Midbrain (tissue), 1 donor: Measurements from ENCODE around the gene DNAJC15.
A peak's percentile ranks its signal among the peaks of the same experiment; 100 is the strongest.
"Not testable (repeated sequence)": the region's sequence is repeated elsewhere in the genome, so short reads cannot be mapped to it uniquely, and the experiment has no call there.

Source experiments
- DNase-seq: peaks from one replicate; lab custom pipeline; 2025; lab: John Stamatoyannopoulos, UW

DNAJC15 gene

GRCh38 chr13:43044720-43045301 lies 21.4 kb downstream of the DNAJC15 start:
- no peak for DNase-seq

DNA sequence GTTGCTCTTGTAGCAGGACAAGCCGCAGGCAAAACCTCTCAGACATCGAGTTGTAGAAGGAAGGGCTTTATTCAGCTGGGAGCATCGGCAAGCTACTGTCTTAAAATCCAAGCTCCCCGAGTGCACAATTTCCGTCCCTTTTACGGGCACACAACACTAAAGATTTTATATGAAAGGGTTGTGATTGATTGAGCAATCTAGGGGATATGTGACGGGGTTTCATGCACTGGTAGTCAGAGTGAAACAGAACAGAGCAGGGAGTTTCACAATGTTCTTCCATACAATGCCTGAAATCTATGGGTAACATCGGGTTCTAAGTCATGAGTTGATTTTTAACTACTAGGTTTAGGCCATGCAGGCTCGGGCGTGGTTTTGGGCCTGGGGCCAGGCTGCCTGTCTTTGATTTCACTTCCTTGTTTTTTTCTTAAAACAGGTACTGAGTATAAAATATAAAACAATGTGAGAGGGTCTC lies 22.0 kb downstream of the DNAJC15 start:
- DNase-seq: not testable (repeated sequence)

DNA sequence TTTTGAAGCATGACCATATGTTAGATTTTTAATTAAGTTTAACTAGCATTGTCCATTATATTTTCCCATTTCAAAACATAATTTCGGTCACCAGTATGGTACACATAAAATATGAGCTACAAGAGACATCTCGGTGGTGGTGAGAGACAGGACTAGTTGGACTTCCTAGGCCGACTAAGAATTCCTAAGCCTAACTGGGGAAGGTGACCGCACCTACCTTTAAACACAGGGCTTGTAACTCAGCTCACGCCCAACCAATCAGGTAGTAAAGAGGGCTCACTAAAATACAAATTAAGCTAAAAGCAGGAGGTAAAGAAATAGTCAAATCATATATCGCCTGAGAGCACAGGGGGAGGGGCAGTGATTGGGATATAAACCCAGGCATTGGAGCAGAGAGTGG lies 22.9 kb downstream of the DNAJC15 start:
- no peak for DNase-seq

DNA sequence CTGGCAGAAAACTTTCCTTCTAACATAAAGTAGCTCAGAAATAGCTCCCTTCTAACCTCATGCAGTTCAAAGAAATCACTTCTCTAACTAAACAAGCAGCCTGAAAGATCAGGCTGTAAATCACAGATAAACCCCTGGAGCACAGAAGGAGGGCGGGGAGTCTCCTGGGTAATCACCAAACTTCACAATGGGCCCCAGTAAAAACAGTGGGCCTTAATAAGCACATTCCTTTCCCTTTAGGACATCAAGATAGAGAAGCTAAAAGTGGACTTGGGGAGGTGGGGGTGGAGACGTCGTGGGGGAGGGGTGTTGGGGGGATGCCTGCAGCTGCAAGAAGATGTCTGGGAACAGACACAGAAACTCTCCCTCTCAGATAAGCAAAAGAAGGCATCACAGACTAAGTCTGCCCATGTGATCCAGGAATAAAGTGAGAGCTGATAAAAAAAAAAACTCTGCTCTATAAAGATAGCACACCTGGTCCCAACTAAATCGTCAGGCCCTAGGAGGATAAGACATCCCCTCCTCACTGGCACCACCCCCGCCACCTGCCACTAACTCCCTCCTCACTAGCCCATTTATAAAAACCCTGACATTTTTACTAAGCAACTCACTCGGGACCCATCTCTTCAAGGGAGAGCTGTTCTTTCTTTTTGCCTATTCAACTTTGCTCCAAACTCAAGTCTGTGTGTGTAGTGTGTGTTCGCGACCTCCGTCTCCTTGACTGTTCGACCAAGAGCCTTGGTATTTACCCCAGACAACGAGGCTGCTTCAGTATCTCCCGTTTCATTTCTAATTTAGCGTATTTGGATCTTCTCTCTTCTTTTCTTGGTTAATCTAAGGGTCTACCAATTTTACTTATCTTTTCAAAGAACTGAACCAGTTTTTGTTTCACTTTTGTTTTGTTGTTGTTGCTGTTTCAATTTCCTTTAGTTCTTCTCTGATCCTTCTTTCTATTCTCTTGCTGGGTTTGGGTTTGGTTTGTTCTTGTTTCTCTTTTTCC lies 31.7 kb downstream of the DNAJC15 start:
- DNase-seq: peak; percentile 3

GRCh38 chr13:43057653-43058317 lies 34.4 kb downstream of the DNAJC15 start:
- no peak for DNase-seq

GRCh38 chr13:43058318-43058674 lies 34.9 kb downstream of the DNAJC15 start:
- DNase-seq: no peak

DNA sequence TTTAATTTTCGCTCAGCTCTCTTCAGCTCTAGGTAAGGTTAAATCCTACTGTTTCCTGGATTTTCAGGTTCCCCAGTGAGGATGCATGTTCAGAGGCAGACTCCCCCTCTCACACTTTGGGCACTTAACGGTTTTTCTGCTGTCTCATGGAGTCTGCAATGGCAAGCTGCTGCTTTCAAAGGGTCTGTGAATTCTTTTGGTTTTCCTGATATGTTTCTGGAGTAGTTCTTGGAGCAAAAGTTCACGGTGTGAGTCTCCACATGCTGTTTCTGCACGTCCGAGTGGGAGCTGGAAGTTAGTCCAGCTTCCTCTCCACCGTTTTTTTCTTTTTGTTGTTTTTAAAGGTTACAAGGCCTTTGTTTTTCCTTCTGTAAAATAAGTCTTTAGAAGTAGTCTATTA lies 35.4 kb downstream of the DNAJC15 start:
- DNase-seq: no peak

GRCh38 chr13:43059779-43060178 lies 36.4 kb downstream of the DNAJC15 start:
- DNase-seq: not testable (repeated sequence)

GRCh38 chr13:43060806-43061205 lies 37.4 kb downstream of the DNAJC15 start:
- not testable (repeated sequence) for DNase-seq

DNA sequence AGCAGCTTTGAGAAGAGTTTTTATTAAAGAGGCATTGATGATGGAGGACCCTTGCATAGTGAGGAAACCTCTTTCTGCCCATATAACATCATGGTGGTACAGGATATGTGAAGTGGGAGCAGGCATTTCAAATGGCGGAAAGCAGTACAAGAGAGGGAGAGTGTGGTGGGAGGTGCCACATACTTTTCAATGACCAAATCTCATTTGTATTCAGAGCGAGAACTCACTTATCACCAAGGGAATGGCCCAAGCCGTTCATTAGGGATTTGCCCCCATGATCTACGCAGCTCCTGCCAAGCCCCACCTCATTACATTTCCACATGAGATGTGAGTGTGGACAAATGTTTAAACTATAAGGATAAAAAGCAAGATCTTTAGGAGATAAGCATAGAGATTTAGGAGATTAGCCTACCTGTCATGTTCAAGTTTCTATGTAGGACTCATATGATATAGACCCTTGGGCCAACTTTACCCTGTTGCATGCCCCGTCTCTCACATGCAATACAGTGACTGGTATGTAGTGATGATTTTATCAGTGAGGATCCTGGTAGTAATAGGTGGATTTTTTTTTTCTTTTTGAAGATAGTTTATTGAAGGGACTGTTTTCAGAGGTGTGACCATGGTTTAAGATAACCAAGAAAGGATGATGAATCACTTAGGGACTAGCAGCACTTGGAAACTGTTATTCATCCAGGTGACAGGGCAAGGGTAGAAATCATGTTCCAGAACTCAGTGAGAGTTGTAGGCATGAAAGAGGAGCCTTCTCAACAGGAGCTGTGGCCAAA lies 38.3 kb downstream of the DNAJC15 start:
- no peak for DNase-seq

DNA sequence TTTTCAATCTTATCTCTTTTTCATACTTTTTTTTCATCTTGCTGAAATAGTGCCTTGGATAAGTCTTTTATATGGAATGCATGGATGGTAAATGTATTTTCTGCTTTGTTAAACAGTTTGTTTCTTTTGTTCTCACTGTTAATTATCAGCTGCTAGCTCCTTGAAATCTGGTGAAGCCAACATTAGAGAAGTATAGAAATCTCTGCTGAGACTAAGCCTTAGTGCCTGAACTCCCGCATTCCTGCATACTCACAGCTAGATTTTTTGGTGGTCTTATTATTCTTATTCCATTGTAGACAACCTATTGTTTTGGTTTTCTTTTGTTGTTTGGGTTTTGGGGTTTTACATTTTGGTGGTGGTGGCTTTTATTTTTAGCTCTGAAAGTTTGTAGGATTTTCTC lies 48.4 kb downstream of the DNAJC15 start:
- no peak for DNase-seq

DNA sequence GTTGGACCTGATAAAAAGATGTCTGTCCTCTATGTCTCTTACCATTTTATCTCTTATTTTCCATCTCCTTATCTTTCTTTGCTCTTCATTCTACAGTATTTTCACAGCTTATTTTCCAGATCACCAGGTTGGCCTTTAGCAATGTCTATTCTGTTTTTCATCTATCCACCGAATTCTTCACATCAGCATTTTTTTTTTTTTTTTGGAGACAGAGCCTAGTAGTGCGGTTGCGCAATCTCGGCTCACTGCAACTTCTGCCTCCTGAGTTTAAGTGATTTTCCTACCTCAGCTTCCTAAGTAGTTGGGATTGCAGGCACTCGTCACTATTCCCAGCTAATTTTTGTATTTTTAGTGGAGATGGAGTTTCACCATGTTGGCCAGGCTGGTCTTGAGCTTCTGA lies 49.0 kb downstream of the DNAJC15 start:
- no peak for DNase-seq

DNA sequence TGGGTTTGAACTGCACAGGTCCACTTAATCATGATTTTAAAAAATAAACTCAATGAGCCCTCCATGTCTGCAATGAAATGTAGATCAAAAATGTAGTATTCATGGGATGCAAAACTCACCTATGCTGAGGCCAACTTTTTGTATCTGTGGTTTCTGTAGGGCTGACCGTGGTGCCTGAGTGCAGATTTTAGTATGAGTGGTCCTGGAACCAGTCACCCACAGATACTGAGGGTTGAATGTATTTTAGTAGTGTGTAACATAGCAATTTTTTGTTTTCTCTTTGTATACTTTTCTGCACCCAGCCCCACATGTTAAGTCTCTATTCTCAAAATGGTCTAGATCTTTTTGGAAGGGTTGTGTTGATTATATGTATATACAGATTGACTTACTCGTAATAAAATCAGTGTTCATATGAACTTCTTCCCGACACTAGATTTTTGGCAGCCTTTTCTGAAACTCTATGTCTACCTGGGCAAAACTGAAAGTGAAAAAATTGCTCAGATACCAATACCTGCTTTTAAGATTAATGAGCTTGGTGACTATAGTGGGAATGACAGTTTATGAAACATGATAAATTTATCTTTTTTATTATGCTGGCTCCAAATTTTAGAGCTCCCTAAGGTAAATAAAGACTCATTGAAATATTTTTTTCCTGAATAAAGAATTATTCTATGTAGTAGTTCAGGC lies 51.6 kb downstream of the DNAJC15 start:
- DNase-seq: no peak

DNA sequence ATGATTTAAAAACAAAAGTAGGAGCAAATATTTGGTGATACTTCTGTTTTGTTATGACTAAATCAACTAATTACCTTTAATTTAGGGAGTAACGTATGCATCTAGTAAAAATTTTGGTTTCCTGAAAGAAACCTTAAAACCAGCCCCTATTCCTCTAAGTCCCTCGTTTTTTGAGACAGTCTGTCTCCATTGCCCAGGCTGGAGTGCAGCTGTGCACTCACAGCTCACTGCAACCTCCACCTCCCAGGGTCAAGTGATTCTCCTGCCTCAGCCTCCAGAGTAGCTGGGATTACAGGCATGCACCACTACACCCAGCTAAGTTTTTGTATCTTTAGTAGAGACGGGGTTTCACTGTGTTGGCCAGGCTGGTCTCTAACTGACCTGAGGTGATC lies 52.1 kb downstream of the DNAJC15 start:
- DNase-seq: not testable (repeated sequence)

GRCh38 chr13:43077046-43077445 lies 53.7 kb downstream of the DNAJC15 start:
- DNase-seq: no peak

- DNase-seq: no peak
These were observed 54.1 kb downstream of the DNAJC15 start for GRCh38 chr13:43077461-43077860.

GRCh38 chr13:43077906-43078305 lies 54.5 kb downstream of the DNAJC15 start:
- no peak for DNase-seq

- no peak for DNase-seq
These were observed 55.0 kb downstream of the DNAJC15 start for GRCh38 chr13:43078399-43078798.

- DNase-seq: no peak
These were observed 56.1 kb downstream of the DNAJC15 start for GRCh38 chr13:43079392-43079931.

DNA sequence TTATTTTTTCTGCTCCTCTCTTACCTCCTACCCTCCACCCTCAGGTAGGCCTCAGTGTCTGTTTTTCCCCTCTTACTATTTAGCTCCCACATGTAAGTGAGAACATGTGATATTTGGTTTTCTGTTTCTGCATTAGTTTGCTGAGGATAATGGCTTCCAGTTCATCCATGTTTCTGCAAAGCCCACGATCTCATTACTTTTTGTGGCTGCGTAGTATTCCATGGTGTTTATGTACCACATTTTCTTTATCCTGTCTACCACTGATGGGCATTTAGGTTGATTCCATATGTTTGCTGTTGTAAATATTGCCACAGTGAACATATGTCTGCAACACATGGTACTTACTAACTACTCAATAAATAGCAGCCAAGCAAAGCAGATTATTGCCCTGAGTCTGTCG lies 56.8 kb downstream of the DNAJC15 start:
- DNase-seq: no peak

DNA sequence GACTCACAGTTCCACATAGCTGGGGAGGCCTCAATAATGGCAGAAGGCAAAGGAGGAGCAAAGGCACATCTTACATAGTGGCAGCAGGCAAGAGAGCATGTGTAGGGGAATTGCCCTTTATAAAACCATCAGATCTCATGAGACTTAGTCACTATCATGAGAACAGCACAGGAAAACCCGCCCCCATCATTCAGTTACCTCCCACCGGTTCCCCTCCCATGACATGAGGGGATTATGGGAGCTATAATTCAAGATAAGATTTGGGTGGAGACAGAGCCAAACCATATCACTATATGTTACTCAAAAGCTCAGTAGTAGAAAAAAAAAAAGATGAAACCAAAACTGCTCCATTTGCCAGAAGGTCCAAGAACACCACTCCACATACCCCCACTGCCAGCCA lies 58.5 kb downstream of the DNAJC15 start:
- DNase-seq: no peak
